Stimulated activated naive B cell treated with anti-CD40 and anti-IgM and Interleukin-4, amounts not matched to agents 10 μg/mL and 1 μg/mL and 100 μg/mL, for 72 hours (primary cell): ENCODE results near the gene NCS1.

Experiments used
- ATAC-seq, 2 donors: fragments of 150-1000 bp; cut with Tn5 transposase; replicated peaks; 2 replicates each; pipeline ENCODE4 v1.10.0; 2021; ENCODE audit warnings: moderate library complexity in 1 of 2
- DNase-seq: peaks from one replicate; pipeline ENCODE4 v3.0.0; 2021
- H3K27ac Mint-ChIP-seq: one replicate; pipeline ENCODE4 v1.8.0; 2022; ENCODE audit warnings: mild to moderate bottlenecking, mixed read lengths
- H3K27me3 Mint-ChIP-seq, 2 donors: one replicate each; pipeline ENCODE4 v1.8.0; 2022; ENCODE audit warnings: mixed read lengths in 2 of 2
- H3K36me3 Mint-ChIP-seq, 2 donors: one replicate each; pipeline ENCODE4 v1.8.0; 2022; ENCODE audit warnings: mixed read lengths in 2 of 2, mild to moderate bottlenecking in 1 of 2
- H3K4me1 Mint-ChIP-seq, 2 donors: one replicate each; pipeline ENCODE4 v1.8.0; 2022; ENCODE audit warnings: mixed read lengths in 2 of 2, mild to moderate bottlenecking in 1 of 2
- H3K4me3 Mint-ChIP-seq, 2 donors: one replicate each; pipeline ENCODE4 v1.8.0; 2022; ENCODE audit warnings: mild to moderate bottlenecking in 2 of 2, mixed read lengths in 2 of 2, moderate library complexity in 1 of 2
- H3K9me3 Mint-ChIP-seq, 2 donors: one replicate each; pipeline ENCODE4 v1.8.0; 2022; ENCODE audit warnings: mixed read lengths in 2 of 2, mild to moderate bottlenecking in 1 of 2

Gene NCS1

DNA sequence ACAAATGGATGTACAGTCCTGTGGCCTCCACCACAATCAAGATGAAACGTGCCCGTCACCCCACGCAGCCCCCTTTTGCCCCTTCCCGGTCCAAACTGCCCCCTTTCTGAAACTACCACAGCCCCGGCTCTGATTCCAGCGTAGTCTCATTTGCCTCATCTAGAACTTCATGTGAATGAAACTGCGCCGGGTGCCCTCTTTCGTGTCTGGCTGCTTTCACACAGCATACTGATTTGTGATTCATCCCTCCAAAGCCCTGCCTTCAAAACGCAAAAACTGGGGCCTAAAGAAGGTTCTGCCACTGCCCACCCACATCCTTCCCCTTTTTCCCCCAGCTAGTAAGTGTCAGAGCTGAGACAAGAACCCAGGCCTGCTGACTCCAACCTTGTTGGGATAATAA lies 31.5 kb upstream of the NCS1 start:
- peak; percentile 80 to 82 for ATAC-seq
- peaks cover 16 to 50% of the 10 kb centered on the region in 2 donors for H3K4me1 Mint-ChIP-seq
- H3K27ac Mint-ChIP-seq: peak overlapping the region; percentile 90
- H3K4me3 Mint-ChIP-seq: peak overlapping the region in 1 of 2 donors; percentile 42
- no peaks in the 10 kb centered on the region for H3K9me3 Mint-ChIP-seq
- H3K36me3 Mint-ChIP-seq: peaks cover 17 to 20% of the 10 kb centered on the region in 2 donors
- DNase-seq: peak; percentile 24
- peaks cover 12 to 17% of the 10 kb centered on the region in 2 donors for H3K27me3 Mint-ChIP-seq

DNA sequence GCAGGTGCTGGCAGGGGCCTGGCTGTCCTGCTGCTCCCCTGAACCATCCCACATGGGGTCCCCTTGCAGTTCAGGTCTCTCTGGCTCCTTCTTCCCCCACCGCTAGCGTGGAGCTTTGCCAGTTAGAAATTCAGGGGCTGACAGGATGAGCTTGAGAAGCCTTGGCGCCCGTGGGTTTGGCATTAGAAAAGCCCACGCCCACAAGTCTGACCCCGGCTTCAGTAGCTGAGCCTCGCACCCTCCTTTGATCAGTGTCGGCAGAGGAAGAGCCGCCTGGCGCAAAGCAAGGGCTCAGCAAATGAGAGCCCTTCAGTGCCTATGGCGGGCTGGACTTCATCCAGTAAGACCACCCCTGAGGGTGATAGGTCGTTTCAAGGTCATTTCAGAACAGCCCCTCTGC lies 30.1 kb upstream of the NCS1 start:
- no peaks in the 10 kb centered on the region for H3K9me3 Mint-ChIP-seq
- no peak for ATAC-seq
- H3K27ac Mint-ChIP-seq: no peak overlapping the region
- DNase-seq: no peak
- peaks cover 16 to 42% of the 10 kb centered on the region in 2 donors for H3K4me1 Mint-ChIP-seq
- H3K27me3 Mint-ChIP-seq: peaks cover 19 to 28% of the 10 kb centered on the region in 2 donors
- no peak overlapping the region for H3K4me3 Mint-ChIP-seq
- peaks cover 8 to 10% of the 10 kb centered on the region in 2 donors for H3K36me3 Mint-ChIP-seq

- Mint-ChIP-seq H3K9me3 (no peaks in the 10 kb centered on the region), H3K36me3 (peaks cover 6% of the 10 kb centered on the region in 2 donors), H3K27me3 (peaks cover 22 to 30% of the 10 kb centered on the region in 2 donors), H3K27ac (no peak overlapping the region), H3K4me1 (peaks cover 16 to 42% of the 10 kb centered on the region in 2 donors), H3K4me3 (no peak overlapping the region)
- no peak for ATAC-seq
- no peak for DNase-seq
These were observed 29.6 kb upstream of the NCS1 start for GRCh38 chr9:130142641-130143040.

DNA sequence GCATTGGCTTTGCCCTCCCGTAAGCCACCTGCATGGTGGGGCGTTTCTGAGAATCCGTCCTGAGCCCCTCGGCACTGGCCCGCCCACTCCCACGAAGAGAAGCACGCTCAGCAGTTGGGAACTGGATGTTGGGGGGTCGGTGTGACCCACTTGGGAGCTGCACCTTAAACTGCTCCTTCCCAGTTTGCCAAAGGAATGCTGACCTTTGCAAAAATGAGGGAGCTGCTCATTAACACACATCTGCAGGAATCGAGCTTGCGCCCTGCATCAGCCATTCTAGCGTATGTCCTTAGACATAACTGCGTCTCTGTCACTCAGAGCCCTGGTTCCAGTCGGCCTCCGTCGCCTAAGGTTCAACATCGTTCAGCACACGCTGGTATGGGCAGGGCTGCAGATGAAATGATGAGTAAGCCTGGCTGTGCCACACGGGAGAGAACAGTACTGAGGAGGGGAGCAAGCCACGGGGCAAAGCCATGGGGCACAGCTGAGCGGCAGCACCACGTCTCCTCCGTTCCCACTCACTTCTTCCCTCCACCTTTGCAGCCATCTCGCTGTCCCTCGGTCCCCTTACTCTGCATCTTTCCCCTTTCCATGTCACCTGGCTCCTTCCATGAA lies 28.8 kb upstream of the NCS1 start:
- ATAC-seq (no peak), DNase-seq (no peak)
- no peaks in the 10 kb centered on the region for H3K9me3 Mint-ChIP-seq
- H3K4me1 Mint-ChIP-seq: peaks cover 16 to 38% of the 10 kb centered on the region in 2 donors
- peak overlapping the region in 1 of 2 donors; percentile 48 for H3K4me3 Mint-ChIP-seq
- H3K36me3 Mint-ChIP-seq: peaks cover 5 to 6% of the 10 kb centered on the region in 2 donors
- H3K27ac Mint-ChIP-seq: peak overlapping the region; percentile 14
- peaks cover 29 to 37% of the 10 kb centered on the region in 2 donors for H3K27me3 Mint-ChIP-seq

GRCh38 chr9:130143958-130144366 lies 28.2 kb upstream of the NCS1 start:
- ATAC-seq (peak; percentile 21 to 30), DNase-seq (no peak)
- Mint-ChIP-seq H3K4me3 (peak overlapping the region in 1 of 2 donors; percentile 48), H3K4me1 (peaks cover 16 to 32% of the 10 kb centered on the region in 2 donors), H3K27me3 (peaks cover 32 to 38% of the 10 kb centered on the region in 2 donors), H3K9me3 (no peaks in the 10 kb centered on the region), H3K36me3 (peaks cover 4 to 6% of the 10 kb centered on the region in 2 donors), H3K27ac (peak overlapping the region; percentile 71)

GRCh38 chr9:130144703-130145102 lies 27.5 kb upstream of the NCS1 start:
- no peak overlapping the region for H3K4me3 Mint-ChIP-seq
- no peaks in the 10 kb centered on the region for H3K36me3 Mint-ChIP-seq
- ATAC-seq: no peak
- no peak for DNase-seq
- peaks cover 16 to 27% of the 10 kb centered on the region in 2 donors for H3K4me1 Mint-ChIP-seq
- peaks cover 34 to 40% of the 10 kb centered on the region in 2 donors for H3K27me3 Mint-ChIP-seq
- no peak overlapping the region for H3K27ac Mint-ChIP-seq
- H3K9me3 Mint-ChIP-seq: no peaks in the 10 kb centered on the region

- H3K27me3 Mint-ChIP-seq: peaks cover 34 to 44% of the 10 kb centered on the region in 2 donors
- ATAC-seq (peak in 1 of 2 donors; percentile 18), DNase-seq (no peak)
- no peaks in the 10 kb centered on the region for H3K36me3 Mint-ChIP-seq
- no peaks in the 10 kb centered on the region for H3K9me3 Mint-ChIP-seq
- no peak overlapping the region for H3K4me3 Mint-ChIP-seq
- H3K27ac Mint-ChIP-seq: no peak overlapping the region
- H3K4me1 Mint-ChIP-seq: peaks cover 12 to 19% of the 10 kb centered on the region in 2 donors
These were observed 26.5 kb upstream of the NCS1 start for GRCh38 chr9:130145658-130146057.

DNA sequence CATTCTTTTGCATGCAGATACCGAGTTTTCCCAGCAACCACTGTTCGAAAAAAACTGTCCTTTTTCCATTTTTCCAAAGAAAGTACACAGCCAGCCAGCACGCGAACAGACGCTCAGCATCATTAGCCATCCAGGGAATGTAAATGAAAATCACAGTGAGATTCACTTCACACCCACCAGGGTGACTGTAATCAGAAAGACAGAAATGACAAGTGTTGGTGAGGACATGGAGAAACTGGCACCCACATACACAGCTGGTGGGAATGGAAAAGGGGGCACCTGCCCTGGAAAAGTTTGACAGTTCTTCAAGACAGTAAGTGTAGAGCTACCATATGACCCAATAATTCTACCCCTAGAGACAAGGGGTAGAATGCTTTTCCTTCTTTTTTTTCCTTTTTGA lies 25.0 kb upstream of the NCS1 start:
- Mint-ChIP-seq H3K36me3 (no peaks in the 10 kb centered on the region), H3K9me3 (no peaks in the 10 kb centered on the region), H3K4me3 (no peak overlapping the region), H3K4me1 (peaks cover 7 to 11% of the 10 kb centered on the region in 2 donors), H3K27me3 (peaks cover 34 to 44% of the 10 kb centered on the region in 2 donors), H3K27ac (no peak overlapping the region)
- no peak for ATAC-seq
- no peak for DNase-seq

DNA sequence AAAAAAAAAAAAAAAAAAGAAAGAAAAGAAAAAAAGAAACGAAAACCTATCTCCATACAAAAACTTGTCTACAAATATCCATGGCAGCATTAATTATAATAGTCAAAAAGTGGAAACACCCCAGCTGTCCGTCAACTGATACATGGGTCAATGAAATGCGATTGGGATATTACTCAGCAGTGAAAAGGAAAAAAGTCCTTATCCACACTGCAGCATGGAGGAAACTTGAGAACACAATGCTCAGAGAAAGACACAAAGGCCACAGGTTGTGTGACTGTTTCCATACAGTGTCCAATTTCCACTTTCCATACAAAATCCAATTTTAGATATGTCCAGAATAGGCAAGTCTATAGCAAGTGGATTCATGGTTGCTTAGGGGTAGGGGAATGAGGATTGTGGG lies 24.3 kb upstream of the NCS1 start:
- H3K27ac Mint-ChIP-seq: no peak overlapping the region
- no peaks in the 10 kb centered on the region for H3K36me3 Mint-ChIP-seq
- no peak overlapping the region for H3K4me3 Mint-ChIP-seq
- ATAC-seq (no peak), DNase-seq (no peak)
- H3K9me3 Mint-ChIP-seq: no peaks in the 10 kb centered on the region
- H3K4me1 Mint-ChIP-seq: peaks cover 7 to 11% of the 10 kb centered on the region in 2 donors
- peaks cover 34 to 44% of the 10 kb centered on the region in 2 donors for H3K27me3 Mint-ChIP-seq

DNA sequence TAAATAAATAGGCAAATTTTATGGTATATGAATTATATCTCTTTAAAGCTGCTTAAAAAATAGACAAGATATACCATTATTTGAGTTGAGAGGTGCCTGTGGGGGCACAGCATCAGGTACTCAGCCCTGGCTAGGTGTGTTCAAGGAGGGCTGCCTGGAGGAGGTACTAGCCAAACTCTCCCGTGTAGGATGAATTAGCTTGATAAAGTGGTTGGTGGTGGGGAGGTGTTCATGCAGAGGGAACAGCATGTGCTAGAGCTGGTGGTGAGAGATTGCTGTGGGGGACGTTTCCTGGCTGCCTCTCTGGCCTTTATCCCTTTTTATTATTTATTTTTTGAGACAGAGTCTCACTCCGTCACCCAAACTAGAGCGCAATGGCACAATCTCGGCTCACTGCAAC lies 23.2 kb upstream of the NCS1 start:
- H3K9me3 Mint-ChIP-seq: no peaks in the 10 kb centered on the region
- H3K36me3 Mint-ChIP-seq: no peaks in the 10 kb centered on the region
- H3K4me1 Mint-ChIP-seq: peaks cover 2 to 3% of the 10 kb centered on the region in 2 donors
- H3K27me3 Mint-ChIP-seq: peaks cover 28 to 36% of the 10 kb centered on the region in 2 donors
- H3K27ac Mint-ChIP-seq: no peak overlapping the region
- ATAC-seq: no peak
- no peak for DNase-seq
- H3K4me3 Mint-ChIP-seq: no peak overlapping the region

GRCh38 chr9:130149654-130150286 lies 22.4 kb upstream of the NCS1 start:
- Mint-ChIP-seq H3K4me1 (peaks cover 0 to under 1% of the 10 kb centered on the region in 2 donors), H3K4me3 (no peak overlapping the region), H3K27me3 (peaks cover 23 to 29% of the 10 kb centered on the region in 2 donors), H3K27ac (no peak overlapping the region), H3K36me3 (no peaks in the 10 kb centered on the region), H3K9me3 (no peaks in the 10 kb centered on the region)
- ATAC-seq: no peak
- no peak for DNase-seq

- Mint-ChIP-seq H3K27ac (no peak overlapping the region), H3K4me3 (no peak overlapping the region), H3K36me3 (no peaks in the 10 kb centered on the region), H3K9me3 (no peaks in the 10 kb centered on the region), H3K4me1 (no peaks in the 10 kb centered on the region), H3K27me3 (peaks cover 22 to 27% of the 10 kb centered on the region in 2 donors)
- DNase-seq (no peak), ATAC-seq (no peak)
These were observed 21.3 kb upstream of the NCS1 start for GRCh38 chr9:130150779-130151382.

GRCh38 chr9:130154816-130155215 lies 17.4 kb upstream of the NCS1 start:
- Mint-ChIP-seq H3K27me3 (peaks cover 0 to 2% of the 10 kb centered on the region in 2 donors), H3K27ac (no peak overlapping the region), H3K36me3 (no peaks in the 10 kb centered on the region), H3K4me3 (no peak overlapping the region), H3K4me1 (no peaks in the 10 kb centered on the region), H3K9me3 (no peaks in the 10 kb centered on the region)
- no peak for DNase-seq
- no peak for ATAC-seq

DNA sequence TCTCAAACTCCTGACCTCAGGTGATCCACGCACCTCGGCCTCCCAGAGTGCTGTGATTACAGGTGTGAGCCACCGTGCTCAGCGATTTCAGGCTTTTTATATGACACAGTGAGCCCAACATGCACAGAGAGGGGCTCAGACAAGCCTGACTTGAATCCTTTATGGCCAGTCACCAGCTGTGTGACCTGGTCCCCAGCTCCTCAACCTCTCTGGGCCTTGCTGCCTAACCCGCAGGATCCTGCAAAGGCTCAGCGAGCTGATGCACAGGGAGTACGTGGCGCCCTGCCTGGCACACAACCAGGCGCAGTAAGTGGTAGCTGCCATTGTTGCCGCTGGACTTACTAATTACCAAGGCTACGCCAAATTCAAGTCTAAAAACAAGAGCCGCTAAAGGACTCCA lies 16.6 kb upstream of the NCS1 start:
- no peaks in the 10 kb centered on the region for H3K36me3 Mint-ChIP-seq

GRCh38 chr9:130156672-130157071 lies 15.5 kb upstream of the NCS1 start:
- H3K4me3 Mint-ChIP-seq: no peak overlapping the region
- peaks cover 0 to 6% of the 10 kb centered on the region in 2 donors for H3K27me3 Mint-ChIP-seq
- H3K36me3 Mint-ChIP-seq: no peaks in the 10 kb centered on the region
- H3K4me1 Mint-ChIP-seq: no peaks in the 10 kb centered on the region
- H3K27ac Mint-ChIP-seq: no peak overlapping the region
- no peaks in the 10 kb centered on the region for H3K9me3 Mint-ChIP-seq
- no peak for ATAC-seq
- DNase-seq: no peak

More for the DNA sequence above, 16.6 kb upstream of the NCS1 start:
- DNase-seq (no peak), ATAC-seq (no peak)
- Mint-ChIP-seq H3K4me3 (no peak overlapping the region), H3K9me3 (no peaks in the 10 kb centered on the region), H3K4me1 (no peaks in the 10 kb centered on the region), H3K27me3 (peaks cover 0 to 3% of the 10 kb centered on the region in 2 donors), H3K27ac (no peak overlapping the region)
